IMR-90 (cell line): ENCODE data around the gene AUTS2. TPM values are rescaled to one million over a fixed set of nuclear protein-coding genes. Genes with fewer than 3 reads are reported as not detected.

ENCODE experiments used
- ATAC-seq: fragments of 200-7000 bp; cut with Tn5 transposase; 2 replicates; pipeline ENCODE4 v1.9.1; 2020; ENCODE audit warnings: low read depth, mild to moderate bottlenecking, moderate library complexity
- BruUV-seq: library from RNA; stranded (reverse); fragments of 400-500 nt; replicated peaks from 2 replicates; lab custom pipeline; 2021; lab: Mats Ljungman, UMichigan
- CTCF ChIA-PET: fragments of 300-600 bp; formaldehyde crosslinking; extraction: SDS; loops from one replicate; lab custom pipeline; 2021; ENCODE audit warnings: antibody characterized with exemption; lab: Yijun Ruan, JAX
- POLR2A ChIA-PET: fragments of 300-600 bp; sonication (Branson Sonifier 250); formaldehyde crosslinking; loops from one replicate; lab custom pipeline; 2022; ENCODE audit warnings: antibody characterized with exemption; ENCODE audit not compliant: unreplicated experiment; lab: Charles Lee
- DNase-seq: peaks from one replicate; pipeline ENCODE4 v3.0.0; 2013
- H2AFZ ChIP-seq: replicated peaks from 2 replicates; pipeline ENCODE3; 2013; ENCODE audit warnings: low read length, mild to moderate bottlenecking; ENCODE audit not compliant: poor library complexity
- H2AK5ac ChIP-seq: 2 replicates; pipeline ENCODE4 v1.6.1; 2013; ENCODE audit warnings: low read depth, low read length, inconsistent platforms
- H2AK9ac ChIP-seq: replicated peaks from 2 replicates; pipeline ENCODE3; 2013; ENCODE audit warnings: mild to moderate bottlenecking, low read depth, low read length, moderate library complexity; ENCODE audit not compliant: poor library complexity
- H2BK120ac ChIP-seq: 2 replicates; pipeline ENCODE4 v1.6.1; 2013; ENCODE audit warnings: low read depth, low read length, inconsistent platforms
- H2BK15ac ChIP-seq: 3 replicates; pipeline ENCODE4 v1.6.1; 2013; ENCODE audit warnings: low read depth, low read length, inconsistent platforms
- H2BK20ac ChIP-seq: 2 replicates; pipeline ENCODE4 v1.6.1; 2013; ENCODE audit warnings: low read depth, mild to moderate bottlenecking, inconsistent platforms, low read length, moderate library complexity
- H2BK5ac ChIP-seq: 2 replicates; pipeline ENCODE4 v1.6.1; 2013; ENCODE audit warnings: mild to moderate bottlenecking, low read depth, low read length, inconsistent platforms; ENCODE audit not compliant: poor library complexity, severe bottlenecking
- H3K14ac ChIP-seq: replicated peaks from 2 replicates; pipeline ENCODE4 v1.6.1; 2013; ENCODE audit warnings: low read depth, low read length, inconsistent platforms
- H3K18ac ChIP-seq: 2 replicates; pipeline ENCODE4 v1.6.1; 2013; ENCODE audit warnings: low read depth, low read length, control low read depth
- H3K23ac ChIP-seq: 2 replicates; pipeline ENCODE4 v1.6.1; 2013; ENCODE audit warnings: low read depth, low read length, inconsistent platforms
- H3K27ac ChIP-seq: 2 replicates; pipeline ENCODE4 v1.5.1; 2013; ENCODE audit warnings: mild to moderate bottlenecking, control low read depth, low read length; ENCODE audit not compliant: insufficient read depth
- H3K27me3 ChIP-seq: 2 replicates; pipeline ENCODE4 v1.6.1; 2013; ENCODE audit warnings: low read length; ENCODE audit not compliant: control insufficient read depth, insufficient read depth
- H3K36me3 ChIP-seq: 2 replicates; pipeline ENCODE4 v1.6.1; 2013; ENCODE audit warnings: low read length, mixed read lengths; ENCODE audit not compliant: control insufficient read depth, insufficient read depth
- H3K4ac ChIP-seq: 2 replicates; pipeline ENCODE4 v1.6.1; 2013; ENCODE audit warnings: low read depth, low read length, inconsistent platforms
- H3K4me1 ChIP-seq: 2 replicates; pipeline ENCODE4 v1.6.1; 2013; ENCODE audit warnings: low read length, mixed read lengths; ENCODE audit not compliant: control insufficient read depth, insufficient read depth
- H3K4me2 ChIP-seq: 2 replicates; pipeline ENCODE4 v1.6.1; 2013; ENCODE audit warnings: low read depth, mild to moderate bottlenecking, control low read depth, low read length, moderate library complexity
- H3K4me3 ChIP-seq: 2 replicates; pipeline ENCODE4 v1.5.1; 2013; ENCODE audit warnings: low read depth, mild to moderate bottlenecking, control low read depth, low read length, moderate library complexity; ENCODE audit not compliant: insufficient read depth
- H3K56ac ChIP-seq: 2 replicates; pipeline ENCODE4 v1.6.1; 2013; ENCODE audit warnings: low read length, inconsistent platforms; ENCODE audit not compliant: insufficient read depth; ENCODE audit errors: extremely low read depth
- H3K79me1 ChIP-seq, 2 experiments: 2 replicates each; pipeline ENCODE4 v1.6.1; 2013; ENCODE audit warnings: low read length in 2 of 2, inconsistent platforms in 1 of 2, low read depth in 1 of 2
- H3K9ac ChIP-seq: 2 replicates; pipeline ENCODE4 v1.6.1; 2013; ENCODE audit warnings: low read depth, low read length, control low read depth
- H3K9me1 ChIP-seq: 2 replicates; pipeline ENCODE4 v1.6.1; 2013; ENCODE audit warnings: low read length, inconsistent platforms; ENCODE audit not compliant: insufficient read depth
- H3K9me3 ChIP-seq: 2 replicates; pipeline ENCODE4 v1.6.1; 2013; ENCODE audit warnings: low read length; ENCODE audit not compliant: control insufficient read depth, insufficient read depth
- H4K20me1 ChIP-seq: 2 replicates; pipeline ENCODE4 v1.6.1; 2013; ENCODE audit warnings: low read length, inconsistent platforms; ENCODE audit not compliant: insufficient read depth
- H4K5ac ChIP-seq: 2 replicates; pipeline ENCODE4 v1.6.1; 2013; ENCODE audit warnings: mild to moderate bottlenecking, low read depth, low read length, control low read depth
- H4K8ac ChIP-seq, 2 experiments: 2 replicates each; pipeline ENCODE4 v1.6.1; 2013; ENCODE audit warnings: low read depth in 2 of 2, low read length in 2 of 2, control low read depth in 1 of 2, inconsistent platforms in 1 of 2
- H4K91ac ChIP-seq: 2 replicates; pipeline ENCODE4 v1.6.1; 2013; ENCODE audit warnings: low read depth, low read length, inconsistent platforms; ENCODE audit not compliant: insufficient read depth
- BHLHE40 ChIP-seq: fragments of 150-350 bp; IDR thresholded peaks from 2 replicates; pipeline ENCODE4 v1.6.1; 2016; ENCODE audit warnings: mild to moderate bottlenecking, low read depth, low read length
- CEBPB ChIP-seq: IDR thresholded peaks from 2 replicates; pipeline ENCODE4 v1.6.1; 2012; ENCODE audit warnings: low read depth, low read length, improper control_type of control experiment
- CHD1 ChIP-seq: IDR thresholded peaks from 2 replicates; pipeline ENCODE4 v1.6.1; 2012; ENCODE audit warnings: low read depth, low read length, improper control_type of control experiment
- FOS ChIP-seq: fragments of 150-350 bp; IDR thresholded peaks from 2 replicates; pipeline ENCODE4 v1.6.1; 2016; ENCODE audit warnings: low read depth, low read length
- MAFK ChIP-seq: IDR thresholded peaks from 2 replicates; pipeline ENCODE4 v1.6.1; 2012; ENCODE audit warnings: low read depth, low read length, improper control_type of control experiment
- MAZ ChIP-seq: IDR thresholded peaks from 2 replicates; pipeline ENCODE4 v1.6.1; 2012; ENCODE audit warnings: low read depth, mild to moderate bottlenecking, low read length, improper control_type of control experiment, moderate library complexity, borderline replicate concordance
- MXI1 ChIP-seq: IDR thresholded peaks from 2 replicates; pipeline ENCODE4 v1.6.1; 2012; ENCODE audit warnings: low read depth, mild to moderate bottlenecking, low read length, moderate library complexity, borderline replicate concordance
- NFE2L2 ChIP-seq: fragments of 150-350 bp; IDR thresholded peaks from 2 replicates; pipeline ENCODE4 v1.6.1; 2016; ENCODE audit warnings: low read depth, mild to moderate bottlenecking, low read length
- POLR2A ChIP-seq: IDR thresholded peaks from 2 replicates; pipeline ENCODE4 v1.6.1; 2012; ENCODE audit warnings: mild to moderate bottlenecking, low read depth, low read length
- RAD21 ChIP-seq: IDR thresholded peaks from 2 replicates; pipeline ENCODE4 v1.6.1; 2012; ENCODE audit warnings: low read length, improper control_type of control experiment
- RCOR1 ChIP-seq: IDR thresholded peaks from 2 replicates; pipeline ENCODE4 v1.6.1; 2012; ENCODE audit warnings: mild to moderate bottlenecking, low read length, improper control_type of control experiment; ENCODE audit not compliant: insufficient replicate concordance
- RFX5 ChIP-seq: IDR thresholded peaks from 2 replicates; pipeline ENCODE4 v1.8.0; 2012; ENCODE audit warnings: low read depth, mild to moderate bottlenecking, low read length, moderate library complexity
- SMC3 ChIP-seq: fragments of 150-350 bp; IDR thresholded peaks from 2 replicates; pipeline ENCODE4 v1.6.1; 2016; ENCODE audit warnings: low read depth, mild to moderate bottlenecking, antibody characterized with exemption, low read length, moderate library complexity
- WGBS, 2 experiments: methylation state at CpG; one replicate each; pipeline versions ENCODE4 v1.1.5 to v1.1.7; 2013; ENCODE audit warnings: missing lambda C conversion rate in 2 of 2; ENCODE audit not compliant: insufficient read length in 1 of 2; ENCODE audit errors: extremely low coverage in 2 of 2; 5-methylcytosine and 5-hydroxymethylcytosine counted together
- dilution Hi-C: fragments of 300-500 bp; cut with HindIII; formaldehyde crosslinking; loops from one replicate; pipeline ENCODE4 v1.14.3; 2018; ENCODE audit warnings: low sequenced_read_pairs; ENCODE audit not compliant: unreplicated experiment
- in situ Hi-C: fragments of 300-500 bp; cut with MboI; formaldehyde crosslinking; loops from 3 replicates; pipeline ENCODE4 v1.14.3; 2019; ENCODE audit warnings: low sequenced_read_pairs, inconsistent platforms, mixed read lengths
- intact Hi-C: fragments of 100-400 bp; cut with micrococcal nuclease; formaldehyde crosslinking; loops from 2 replicates; pipeline ENCODE4 v1.10.0; 2022
- polyA plus RNA-seq, 3 experiments: library from polyadenylated mRNA; depleted of rRNA; stranded (reverse); fragments of >200 nt; gene quantifications; 2 replicates each; pipeline ENCODE4 v1.2.3, GENCODE V29; 2012; ENCODE audit warnings: low replicate concordance in 1 of 3
- total RNA-seq: library from RNA; depleted of rRNA; stranded (reverse); fragments of >200 nt; gene quantifications from 2 replicates; pipeline ENCODE4 v1.2.3, GENCODE V29; 2012
- TF ChIP-seq, protein P1 (sequence below): fragments of 150-350 bp; IDR thresholded peaks from 2 replicates; pipeline ENCODE4 v1.6.1; 2017; ENCODE audit warnings: mild to moderate bottlenecking, antibody characterized with exemption, low read length, low read depth
- TF ChIP-seq, protein P2 (sequence below): fragments of 150-350 bp; IDR thresholded peaks from 2 replicates; pipeline ENCODE4 v1.6.1; 2016; ENCODE audit warnings: low read depth, mild to moderate bottlenecking, low read length, moderate library complexity, borderline replicate concordance
- TF ChIP-seq, protein P3 (sequence below): conservative IDR thresholded peaks from 2 replicates; pipeline ENCODE4 v1.5.1; 2012; ENCODE audit warnings: mild to moderate bottlenecking, low read depth, low read length, improper control_type of control experiment

The AUTS2 gene
- total and polyA plus RNA-seq, 2 of the 4 experiments (the other 2 are of a cell fraction) = 0.90 to 3.0 TPM

DNA sequence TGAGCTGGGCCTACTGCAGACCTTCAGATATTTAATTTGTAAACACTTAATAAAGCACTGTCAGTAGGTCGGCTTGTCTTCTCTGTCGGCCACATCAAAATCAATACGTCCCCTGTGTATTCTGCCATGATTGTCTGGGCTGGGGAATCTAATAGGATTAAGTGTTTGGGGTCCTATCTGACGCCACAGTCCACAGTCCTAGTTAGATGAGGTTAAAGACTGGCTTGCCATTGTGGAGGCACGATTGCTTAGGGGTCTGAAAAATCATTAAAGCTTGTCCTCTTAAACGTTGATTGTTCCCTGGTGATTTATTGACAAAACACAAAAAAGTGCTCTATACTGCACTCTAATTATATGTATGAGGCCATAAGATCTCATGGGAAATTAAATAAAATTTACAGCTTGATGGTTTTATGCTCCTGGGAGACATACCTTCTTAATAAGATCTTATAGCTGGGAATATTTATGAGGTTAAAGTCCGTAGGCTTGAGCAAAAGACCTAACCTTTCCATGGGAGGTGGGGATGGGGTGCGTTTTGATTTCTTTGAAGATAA lies 883.4 kb downstream of the AUTS2 start:
- POLR2A ChIA-PET = no interaction called here
- H4K5ac ChIP-seq = no peak overlapping the region
- H3K4me1 ChIP-seq = no peaks in the 10 kb centered on the region
- intact Hi-C loops = no loop called here
- H3K56ac ChIP-seq = no peak overlapping the region
- H3K14ac ChIP-seq = no peak overlapping the region
- H3K9me1 ChIP-seq = no peaks in the 10 kb centered on the region
- no peak overlapping the region for H2AK5ac ChIP-seq
- no peak overlapping the region for H3K4me3 ChIP-seq
- no peak overlapping the region for H3K9ac ChIP-seq
- no peak overlapping the region for H4K8ac ChIP-seq
- H3K27me3 ChIP-seq = no peaks in the 10 kb centered on the region
- H3K27ac ChIP-seq = no peak overlapping the region
- no peak overlapping the region for H3K4ac ChIP-seq
- CTCF ChIA-PET = no interaction called here
- no peak overlapping the region for H4K91ac ChIP-seq
- no peak overlapping the region for H2AFZ ChIP-seq
- no peak overlapping the region for H2BK20ac ChIP-seq
- H3K79me1 ChIP-seq = no peaks in the 10 kb centered on the region
- no TSS peak for BruUV-seq
- no peak overlapping the region for H2BK5ac ChIP-seq
- no peaks in the 10 kb centered on the region for H3K36me3 ChIP-seq
- dilution Hi-C loops = no loop called here
- H2AK9ac ChIP-seq = no peak overlapping the region
- in situ Hi-C loops = no loop called here
- no peaks in the 10 kb centered on the region for H3K9me3 ChIP-seq
- no peak overlapping the region for H3K23ac ChIP-seq
- no peak for TF ChIP-seq CHD1
- TF ChIP-seq POLR2A = no peak
- no peak for TF ChIP-seq BHLHE40
- TF ChIP-seq RCOR1 = no peak
- no peak for TF ChIP-seq MAZ
- TF ChIP-seq MXI1 = no peak
- TF ChIP-seq, protein P1, sequence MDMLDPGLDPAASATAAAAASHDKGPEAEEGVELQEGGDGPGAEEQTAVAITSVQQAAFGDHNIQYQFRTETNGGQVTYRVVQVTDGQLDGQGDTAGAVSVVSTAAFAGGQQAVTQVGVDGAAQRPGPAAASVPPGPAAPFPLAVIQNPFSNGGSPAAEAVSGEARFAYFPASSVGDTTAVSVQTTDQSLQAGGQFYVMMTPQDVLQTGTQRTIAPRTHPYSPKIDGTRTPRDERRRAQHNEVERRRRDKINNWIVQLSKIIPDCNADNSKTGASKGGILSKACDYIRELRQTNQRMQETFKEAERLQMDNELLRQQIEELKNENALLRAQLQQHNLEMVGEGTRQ = no peak
- TF ChIP-seq, protein P2, sequence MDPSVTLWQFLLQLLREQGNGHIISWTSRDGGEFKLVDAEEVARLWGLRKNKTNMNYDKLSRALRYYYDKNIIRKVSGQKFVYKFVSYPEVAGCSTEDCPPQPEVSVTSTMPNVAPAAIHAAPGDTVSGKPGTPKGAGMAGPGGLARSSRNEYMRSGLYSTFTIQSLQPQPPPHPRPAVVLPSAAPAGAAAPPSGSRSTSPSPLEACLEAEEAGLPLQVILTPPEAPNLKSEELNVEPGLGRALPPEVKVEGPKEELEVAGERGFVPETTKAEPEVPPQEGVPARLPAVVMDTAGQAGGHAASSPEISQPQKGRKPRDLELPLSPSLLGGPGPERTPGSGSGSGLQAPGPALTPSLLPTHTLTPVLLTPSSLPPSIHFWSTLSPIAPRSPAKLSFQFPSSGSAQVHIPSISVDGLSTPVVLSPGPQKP = no peak
- TF ChIP-seq RFX5 = no peak
- no peak for TF ChIP-seq NFE2L2
- TF ChIP-seq, protein P3, sequence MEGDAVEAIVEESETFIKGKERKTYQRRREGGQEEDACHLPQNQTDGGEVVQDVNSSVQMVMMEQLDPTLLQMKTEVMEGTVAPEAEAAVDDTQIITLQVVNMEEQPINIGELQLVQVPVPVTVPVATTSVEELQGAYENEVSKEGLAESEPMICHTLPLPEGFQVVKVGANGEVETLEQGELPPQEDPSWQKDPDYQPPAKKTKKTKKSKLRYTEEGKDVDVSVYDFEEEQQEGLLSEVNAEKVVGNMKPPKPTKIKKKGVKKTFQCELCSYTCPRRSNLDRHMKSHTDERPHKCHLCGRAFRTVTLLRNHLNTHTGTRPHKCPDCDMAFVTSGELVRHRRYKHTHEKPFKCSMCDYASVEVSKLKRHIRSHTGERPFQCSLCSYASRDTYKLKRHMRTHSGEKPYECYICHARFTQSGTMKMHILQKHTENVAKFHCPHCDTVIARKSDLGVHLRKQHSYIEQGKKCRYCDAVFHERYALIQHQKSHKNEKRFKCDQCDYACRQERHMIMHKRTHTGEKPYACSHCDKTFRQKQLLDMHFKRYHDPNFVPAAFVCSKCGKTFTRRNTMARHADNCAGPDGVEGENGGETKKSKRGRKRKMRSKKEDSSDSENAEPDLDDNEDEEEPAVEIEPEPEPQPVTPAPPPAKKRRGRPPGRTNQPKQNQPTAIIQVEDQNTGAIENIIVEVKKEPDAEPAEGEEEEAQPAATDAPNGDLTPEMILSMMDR = no peak
- no peak for TF ChIP-seq SMC3
- no peak for TF ChIP-seq CEBPB
- TF ChIP-seq MAFK = no peak
- TF ChIP-seq RAD21 = no peak
- TF ChIP-seq FOS = no peak
- H4K20me1 ChIP-seq = no peaks in the 10 kb centered on the region
- H3K18ac ChIP-seq = no peak overlapping the region
- DNase-seq (no peak), ATAC-seq (no peak)
- H2BK120ac ChIP-seq = no peak overlapping the region
- no peak overlapping the region for H3K4me2 ChIP-seq
- WGBS, 2 experiments = no CpG with 5 or more reads among the region's 8 CpGs
- H2BK15ac ChIP-seq = no peak overlapping the region
